GM19455 (cell line): Measurements from ENCODE around the gene TNFRSF14.

Experiments used
- ATAC-seq: cut with Tn5 transposase; IDR thresholded peaks from one replicate; pipeline ENCODE4 v1.9.1; 2021; ENCODE audit not compliant: unreplicated experiment

The TNFRSF14 gene

GRCh38 chr1:2611621-2612437 is 55.7 kb downstream of the TNFRSF14 start:
- no peak for ATAC-seq

DNA sequence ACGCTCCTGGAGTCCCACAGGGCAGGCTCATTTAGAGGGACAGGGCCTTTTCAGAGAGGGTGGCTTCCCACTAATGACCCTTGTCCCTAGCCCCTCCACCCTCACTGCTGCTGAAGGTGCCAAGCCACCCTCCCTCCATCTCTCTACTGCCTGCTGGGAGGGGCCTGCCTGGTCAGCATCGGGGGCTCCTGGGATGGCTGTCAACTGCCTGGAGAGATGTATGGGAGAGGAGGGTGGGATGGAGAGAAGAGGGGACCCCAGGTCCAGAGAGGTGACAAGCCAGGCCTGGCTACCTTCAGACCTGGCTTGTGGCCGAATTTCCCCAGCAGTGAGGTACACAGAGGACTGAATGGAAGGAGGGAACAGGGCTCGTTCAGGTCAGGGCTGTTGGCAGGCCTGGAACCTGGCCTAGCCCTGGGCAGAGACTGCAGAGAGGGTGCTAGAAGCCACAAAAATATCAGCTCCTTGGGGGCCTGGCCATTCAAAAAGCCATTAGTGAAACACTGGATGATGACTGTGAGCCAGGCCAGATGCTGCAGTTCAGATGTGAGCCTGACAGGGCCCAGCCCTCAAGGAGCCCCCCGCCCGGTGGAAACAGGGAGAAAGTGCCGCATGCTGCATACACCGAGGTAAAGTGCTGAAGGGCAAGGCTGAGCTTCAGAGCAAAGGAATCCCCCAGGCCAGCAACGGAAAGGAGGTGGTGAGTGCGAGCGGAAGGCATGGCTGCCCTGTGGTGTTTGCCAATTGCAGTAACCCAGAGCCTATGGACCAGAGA is 56.6 kb downstream of the TNFRSF14 start:
- no peak for ATAC-seq
